NCI-H1417 treated with DMSO at 0.1 percent for 48 hours (cell line): ENCODE results near the gene MED13L.
A peak's percentile ranks its signal among the peaks of the same experiment; 100 is the strongest.
"Not testable (repeated sequence)": the region's sequence is repeated elsewhere in the genome, so short reads cannot be mapped to it uniquely, and the experiment has no call there.

ENCODE experiments used
- DNase-seq: peaks from one replicate; lab custom pipeline; 2025; lab: John Stamatoyannopoulos, UW

MED13L gene

GRCh38 chr12:116009805-116010204 lies 267.7 kb downstream of the MED13L start:
- no peak for DNase-seq

- DNase-seq, result no peak
Observed at GRCh38 chr12:116006141-116006540, 271.4 kb downstream of the MED13L start.

GRCh38 chr12:116002890-116003536 lies 274.5 kb downstream of the MED13L start:
- no peak for DNase-seq

- no peak for DNase-seq
Observed at GRCh38 chr12:116000252-116000651, 277.2 kb downstream of the MED13L start.

GRCh38 chr12:115999582-115999981 lies 277.9 kb downstream of the MED13L start:
- DNase-seq, result no peak

GRCh38 chr12:115998794-115999478 lies 278.6 kb downstream of the MED13L start:
- no peak for DNase-seq

- peak; percentile 4 for DNase-seq
Observed at GRCh38 chr12:115998119-115998633, 279.3 kb downstream of the MED13L start.

- DNase-seq, result no peak
Observed at GRCh38 chr12:115993737-115994136, 283.8 kb downstream of the MED13L start.

- DNase-seq, result no peak
Observed at GRCh38 chr12:115990241-115990640, 287.3 kb downstream of the MED13L start.

GRCh38 chr12:115988625-115989563 lies 288.6 kb downstream of the MED13L start:
- no peak for DNase-seq

- DNase-seq, result no peak
Observed at GRCh38 chr12:115988212-115988611, 289.3 kb downstream of the MED13L start.

GRCh38 chr12:115984616-115985015 lies 292.9 kb downstream of the MED13L start:
- peak; percentile 34 for DNase-seq

GRCh38 chr12:115983226-115983798 lies 294.2 kb downstream of the MED13L start:
- no peak for DNase-seq

GRCh38 chr12:115980339-115980738 lies 297.2 kb downstream of the MED13L start:
- DNase-seq, result no peak

- no peak for DNase-seq
Observed at GRCh38 chr12:115979851-115980250, 297.6 kb downstream of the MED13L start.

- no peak for DNase-seq
Observed at GRCh38 chr12:115979351-115979750, 298.1 kb downstream of the MED13L start.

- DNase-seq, result not testable (repeated sequence)
Observed at GRCh38 chr12:115976829-115977228, 300.7 kb downstream of the MED13L start.

GRCh38 chr12:115975411-115975810 lies 302.1 kb downstream of the MED13L start:
- no peak for DNase-seq

GRCh38 chr12:115973968-115974724 lies 303.3 kb downstream of the MED13L start:
- DNase-seq, result no peak

- DNase-seq, result no peak
Observed at GRCh38 chr12:115973066-115973465, 304.4 kb downstream of the MED13L start.

GRCh38 chr12:115972241-115972640 lies 305.3 kb downstream of the MED13L start:
- no peak for DNase-seq
